Activated CD8-positive, alpha-beta memory T cell treated with anti-CD3 and anti-CD28 coated beads for 36 hours (primary cell): ENCODE measurements around the gene MAP2K5. TPM values are rescaled to one million over a fixed set of nuclear protein-coding genes. Genes with fewer than 3 reads are reported as not detected.

Experiments used
- CTCF ChIA-PET: fragments of 350-600 bp; sonication (Branson Sonifier 250); formaldehyde crosslinking; loops from one replicate; lab custom pipeline; 2021; ENCODE audit warnings: antibody characterized with exemption; lab: Charles Lee
- POLR2A ChIA-PET: fragments of 350-600 bp; sonication (Branson Sonifier 250); formaldehyde crosslinking; loops from one replicate; lab custom pipeline; 2021; ENCODE audit warnings: antibody characterized with exemption; lab: Charles Lee
- total RNA-seq, 2 experiments: library from RNA; stranded (reverse); gene quantifications; one replicate each; pipeline ENCODE4 v1.2.3, GENCODE V29; 2021

The MAP2K5 gene
- total RNA-seq, 2 experiments from 2014 or later = 19.1 to 20.8 TPM

- ChIA-PET POLR2A (no interaction called here), CTCF (interaction anchor here (5.0 kb wide), 1 partner anchor 11 kb away, joined by 19 read pairs; no protein-coding TSS in a partner anchor)
These were observed 281.9 kb downstream of the MAP2K5 start for GRCh38 chr15:67824197-67824968.

- POLR2A ChIA-PET = no interaction called here
- CTCF ChIA-PET = interaction anchor here (1.0 to 5.0 kb wide), 3 partner anchors 10 to 368 kb away, joined by 3 to 19 read pairs (median 4); partner anchors contain the start of gene RNU6-1
These were observed 282.7 kb downstream of the MAP2K5 start, which contains the start of gene SKOR1 for GRCh38 chr15:67824976-67825880. Gene SKOR1 (plus strand): TSS chr15:67825509. CDS start chr15:67825603, 94 bp downstream.

- CTCF ChIA-PET = interaction anchor here (1.0 to 5.0 kb wide), 3 partner anchors 9 to 369 kb away, joined by 3 to 19 read pairs (median 4); partner anchors contain the start of gene RNU6-1
- POLR2A ChIA-PET = interaction anchor here (0.6 kb wide), 1 partner anchor 88 kb away, joined by 3 read pairs; no protein-coding TSS in a partner anchor
These were observed 283.6 kb downstream of the MAP2K5 start for GRCh38 chr15:67825881-67826716.

GRCh38 chr15:67826717-67827561 lies 284.4 kb downstream of the MAP2K5 start:
- ChIA-PET POLR2A (interaction anchor here (0.6 kb wide), 1 partner anchor 89 kb away, joined by 3 read pairs; no protein-coding TSS in a partner anchor), CTCF (interaction anchor here (1.0 to 5.0 kb wide), 3 partner anchors 9 to 370 kb away, joined by 3 to 19 read pairs (median 4); partner anchors contain the start of gene RNU6-1)

GRCh38 chr15:67827562-67828277 lies 285.2 kb downstream of the MAP2K5 start:
- CTCF ChIA-PET = interaction anchor here (5.0 kb wide), 1 partner anchor 8 kb away, joined by 19 read pairs; no protein-coding TSS in a partner anchor

GRCh38 chr15:67828278-67828968 lies 285.9 kb downstream of the MAP2K5 start:
- ChIA-PET POLR2A (no interaction called here), CTCF (interaction anchor here (0.5 to 5.0 kb wide), 2 partner anchors 7 to 990 kb away, joined by 3 to 19 read pairs; no protein-coding TSS in a partner anchor)

More at GRCh38 chr15:67827562-67828277, 285.2 kb downstream of the MAP2K5 start:
- POLR2A ChIA-PET = no interaction called here

- ChIA-PET CTCF (interaction anchor here (0.5 to 1.3 kb wide), 2 partner anchors 36 to 990 kb away, joined by 3 read pairs; no protein-coding TSS in a partner anchor), POLR2A (no interaction called here)
These were observed 286.6 kb downstream of the MAP2K5 start for GRCh38 chr15:67828969-67829646.

GRCh38 chr15:67829647-67830504 lies 287.4 kb downstream of the MAP2K5 start:
- CTCF ChIA-PET = interaction anchor here (1.3 kb wide), 1 partner anchor 37 kb away, joined by 3 read pairs; no protein-coding TSS in a partner anchor
- POLR2A ChIA-PET = no interaction called here

- CTCF ChIA-PET = no interaction called here
- POLR2A ChIA-PET = no interaction called here
These were observed 288.9 kb downstream of the MAP2K5 start for GRCh38 chr15:67831363-67831762.

- CTCF ChIA-PET = interaction anchor here (0.5 to 1.3 kb wide), 2 partner anchors 154 to 375 kb away, joined by 3 read pairs; no protein-coding TSS in a partner anchor
- POLR2A ChIA-PET = no interaction called here
These were observed 289.6 kb downstream of the MAP2K5 start for GRCh38 chr15:67832031-67832551.

- POLR2A ChIA-PET = no interaction called here
These were observed 290.6 kb downstream of the MAP2K5 start for GRCh38 chr15:67832897-67833709.

GRCh38 chr15:67833710-67834511 lies 291.4 kb downstream of the MAP2K5 start:
- ChIA-PET CTCF (interaction anchor here (2.6 to 4.7 kb wide), 2 partner anchors 8 to 376 kb away, joined by 19 to 56 read pairs; partner anchors contain the start of gene SKOR1), POLR2A (no interaction called here)

More at GRCh38 chr15:67832897-67833709, 290.6 kb downstream of the MAP2K5 start:
- CTCF ChIA-PET = interaction anchor here (1.3 kb wide), 1 partner anchor 376 kb away, joined by 3 read pairs; no protein-coding TSS in a partner anchor
